Osteocyte (in vitro differentiated cells): ENCODE results near the gene JSRP1. TPM values are rescaled to one million over a fixed set of nuclear protein-coding genes. Genes with fewer than 3 reads are reported as not detected.

Experiments used
- DNase-seq: peaks from one replicate; pipeline ENCODE4 v3.0.0; 2021; ENCODE audit warnings: mixed read lengths; ENCODE audit not compliant: unreplicated experiment; ENCODE audit errors: extremely low spot score
- H3K27ac Mint-ChIP-seq: one replicate; pipeline ENCODE4 v1.8.0; 2021; ENCODE audit warnings: mild to moderate bottlenecking, mixed read lengths; ENCODE audit not compliant: unreplicated experiment
- H3K27me3 Mint-ChIP-seq: one replicate; pipeline ENCODE4 v1.8.0; 2021; ENCODE audit warnings: mixed read lengths; ENCODE audit not compliant: unreplicated experiment
- H3K36me3 Mint-ChIP-seq: one replicate; pipeline ENCODE4 v1.8.0; 2021; ENCODE audit warnings: mixed read lengths; ENCODE audit not compliant: unreplicated experiment
- H3K4me1 Mint-ChIP-seq: one replicate; pipeline ENCODE4 v1.8.0; 2021; ENCODE audit warnings: mixed read lengths; ENCODE audit not compliant: unreplicated experiment
- H3K4me3 Mint-ChIP-seq: one replicate; pipeline ENCODE4 v1.8.0; 2021; ENCODE audit warnings: mild to moderate bottlenecking, moderate library complexity, mixed read lengths; ENCODE audit not compliant: unreplicated experiment
- H3K9me3 Mint-ChIP-seq: one replicate; pipeline ENCODE4 v1.8.0; 2021; ENCODE audit warnings: mixed read lengths; ENCODE audit not compliant: unreplicated experiment
- total RNA-seq: library from RNA; stranded (reverse); gene quantifications from 2 replicates; pipeline ENCODE4 v1.2.1, GENCODE V29; 2021
- TF ChIP-seq, protein P1 (sequence below): fragments of 200-600 bp; sonication (generic); IDR thresholded peaks from 2 replicates; pipeline ENCODE4 v1.5.0; 2021; ENCODE audit warnings: antibody characterized with exemption, mild to moderate bottlenecking, moderate library complexity

The JSRP1 gene
- total RNA-seq, 1 donor from 2014 or later: not detected

DNA sequence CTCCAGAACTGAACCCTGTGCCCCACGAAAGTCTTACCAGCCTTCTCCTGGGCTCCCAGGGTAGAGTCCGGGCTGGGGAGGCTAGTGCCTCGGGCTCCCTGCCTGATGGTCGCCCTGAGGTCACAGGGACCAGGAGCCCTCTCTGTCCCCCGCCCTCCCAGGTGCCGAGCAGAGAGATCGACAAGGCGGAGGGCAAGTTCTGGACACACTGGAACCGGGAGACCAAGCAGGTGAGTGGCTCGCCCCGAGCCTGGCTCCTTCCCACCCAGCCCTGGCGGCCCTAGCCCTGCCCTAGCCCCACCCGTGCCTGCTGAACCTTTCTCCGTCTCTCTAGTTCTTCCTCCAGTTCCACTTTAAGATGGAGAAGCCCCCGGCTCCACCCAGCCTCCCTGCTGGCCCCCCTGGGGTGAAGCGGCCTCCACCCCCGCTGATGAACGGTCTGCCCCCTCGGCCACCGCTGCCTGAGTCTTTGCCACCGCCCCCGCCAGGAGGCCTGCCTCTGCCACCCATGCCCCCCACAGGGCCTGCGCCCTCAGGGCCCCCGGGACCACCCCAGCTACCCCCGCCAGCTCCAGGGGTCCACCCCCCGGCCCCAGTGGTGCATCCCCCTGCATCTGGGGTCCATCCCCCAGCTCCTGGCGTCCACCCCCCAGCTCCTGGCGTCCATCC is 8.7 kb downstream of the JSRP1 start:
- H3K27me3 Mint-ChIP-seq: no peaks in the 10 kb centered on the region
- H3K9me3 Mint-ChIP-seq: no peaks in the 10 kb centered on the region
- peaks cover 10% of the 10 kb centered on the region for H3K36me3 Mint-ChIP-seq
- DNase-seq: no peak
- H3K4me1 Mint-ChIP-seq: peaks cover 6% of the 10 kb centered on the region
- TF ChIP-seq, protein P1, sequence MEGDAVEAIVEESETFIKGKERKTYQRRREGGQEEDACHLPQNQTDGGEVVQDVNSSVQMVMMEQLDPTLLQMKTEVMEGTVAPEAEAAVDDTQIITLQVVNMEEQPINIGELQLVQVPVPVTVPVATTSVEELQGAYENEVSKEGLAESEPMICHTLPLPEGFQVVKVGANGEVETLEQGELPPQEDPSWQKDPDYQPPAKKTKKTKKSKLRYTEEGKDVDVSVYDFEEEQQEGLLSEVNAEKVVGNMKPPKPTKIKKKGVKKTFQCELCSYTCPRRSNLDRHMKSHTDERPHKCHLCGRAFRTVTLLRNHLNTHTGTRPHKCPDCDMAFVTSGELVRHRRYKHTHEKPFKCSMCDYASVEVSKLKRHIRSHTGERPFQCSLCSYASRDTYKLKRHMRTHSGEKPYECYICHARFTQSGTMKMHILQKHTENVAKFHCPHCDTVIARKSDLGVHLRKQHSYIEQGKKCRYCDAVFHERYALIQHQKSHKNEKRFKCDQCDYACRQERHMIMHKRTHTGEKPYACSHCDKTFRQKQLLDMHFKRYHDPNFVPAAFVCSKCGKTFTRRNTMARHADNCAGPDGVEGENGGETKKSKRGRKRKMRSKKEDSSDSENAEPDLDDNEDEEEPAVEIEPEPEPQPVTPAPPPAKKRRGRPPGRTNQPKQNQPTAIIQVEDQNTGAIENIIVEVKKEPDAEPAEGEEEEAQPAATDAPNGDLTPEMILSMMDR: no peak
- no peak overlapping the region for H3K4me3 Mint-ChIP-seq
- no peak overlapping the region for H3K27ac Mint-ChIP-seq

DNA sequence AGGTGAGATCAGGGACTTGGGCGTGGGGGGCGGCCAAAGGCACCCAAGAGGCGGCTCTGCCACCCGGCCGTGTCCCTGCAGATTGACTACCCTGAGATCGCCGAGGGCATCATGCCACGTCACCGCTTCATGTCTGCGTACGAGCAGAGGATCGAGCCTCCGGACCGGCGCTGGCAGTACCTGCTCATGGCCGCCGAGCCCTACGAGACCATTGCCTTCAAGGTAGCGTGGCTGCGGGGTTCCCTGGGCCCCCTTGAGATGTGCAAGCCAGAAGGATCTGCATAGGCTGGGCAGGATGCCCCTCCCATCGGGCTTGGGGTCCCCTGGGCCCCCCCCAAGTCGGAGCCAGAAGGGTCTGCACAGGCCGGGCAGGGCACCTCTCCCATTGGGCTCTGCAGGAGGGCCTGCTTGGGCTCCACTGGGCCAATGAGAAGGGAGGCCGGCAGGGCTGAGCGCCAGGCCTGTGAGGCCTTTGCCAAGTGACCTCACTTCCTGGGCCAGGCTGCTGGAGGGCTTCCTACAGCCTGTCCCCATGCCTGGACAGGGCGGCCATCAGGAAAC is 9.3 kb downstream of the JSRP1 start:
- DNase-seq: no peak
- Mint-ChIP-seq H3K27me3 (no peaks in the 10 kb centered on the region), H3K27ac (no peak overlapping the region), H3K9me3 (no peaks in the 10 kb centered on the region), H3K36me3 (peaks cover 10% of the 10 kb centered on the region), H3K4me1 (peaks cover 9% of the 10 kb centered on the region), H3K4me3 (no peak overlapping the region)
- TF ChIP-seq, protein P1: no peak

DNA sequence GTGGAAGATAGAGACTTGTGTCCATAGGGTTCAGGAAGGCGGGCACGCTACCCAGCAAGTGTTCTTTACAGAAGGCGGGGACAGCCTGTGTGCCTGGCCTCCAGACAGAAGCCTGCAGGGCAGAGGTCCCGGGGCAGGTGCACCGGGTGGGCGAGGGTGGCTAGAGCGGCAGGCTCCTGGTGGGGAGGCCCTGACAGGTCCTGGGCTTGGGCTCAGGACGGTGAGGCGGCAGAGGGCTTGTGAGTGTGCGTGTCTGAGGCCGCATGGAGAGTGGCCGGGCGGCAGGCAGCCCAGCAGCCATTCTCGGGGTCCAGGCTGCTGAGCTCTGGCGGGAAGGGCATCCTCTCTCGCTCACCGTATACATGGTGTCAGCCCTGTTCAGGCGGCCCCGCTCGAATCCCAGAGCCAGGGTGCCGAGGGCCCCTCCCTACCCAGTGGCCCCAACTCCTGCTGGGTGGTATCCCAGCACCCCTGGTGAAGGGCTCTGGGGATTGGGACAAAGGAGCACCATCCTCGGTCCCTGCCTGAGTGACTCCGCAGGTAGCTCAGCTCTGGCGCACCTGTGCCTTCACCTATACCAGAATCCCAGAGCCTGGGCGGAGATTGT is 10.1 kb downstream of the JSRP1 start:
- Mint-ChIP-seq H3K36me3 (peaks cover 10% of the 10 kb centered on the region), H3K9me3 (no peaks in the 10 kb centered on the region), H3K27ac (no peak overlapping the region), H3K27me3 (no peaks in the 10 kb centered on the region), H3K4me1 (peaks cover 16% of the 10 kb centered on the region), H3K4me3 (no peak overlapping the region)
- DNase-seq: no peak
- TF ChIP-seq, protein P1: no peak

DNA sequence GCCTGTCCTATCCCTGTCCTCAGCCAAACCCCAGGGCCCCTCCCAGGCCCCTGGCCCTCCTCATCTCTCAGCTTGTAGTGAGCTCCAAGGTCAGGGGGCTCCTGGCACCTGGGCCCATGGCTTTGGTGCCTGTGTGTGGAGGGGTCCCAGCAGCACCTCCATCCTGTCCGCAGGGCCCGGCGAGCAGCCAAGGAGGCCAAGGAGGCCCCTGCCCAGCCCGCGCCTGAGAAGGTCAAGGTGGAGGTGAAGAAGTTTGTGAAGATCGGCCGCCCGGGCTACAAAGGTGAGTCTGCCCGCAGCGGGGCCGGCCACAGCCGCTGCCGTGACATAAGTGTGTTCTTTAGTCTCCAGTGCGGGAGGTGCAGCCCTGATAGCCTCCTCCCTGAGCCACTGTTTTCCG is 10.9 kb downstream of the JSRP1 start:
- Mint-ChIP-seq H3K4me3 (no peak overlapping the region), H3K27me3 (no peaks in the 10 kb centered on the region)
- no peak for DNase-seq

DNA sequence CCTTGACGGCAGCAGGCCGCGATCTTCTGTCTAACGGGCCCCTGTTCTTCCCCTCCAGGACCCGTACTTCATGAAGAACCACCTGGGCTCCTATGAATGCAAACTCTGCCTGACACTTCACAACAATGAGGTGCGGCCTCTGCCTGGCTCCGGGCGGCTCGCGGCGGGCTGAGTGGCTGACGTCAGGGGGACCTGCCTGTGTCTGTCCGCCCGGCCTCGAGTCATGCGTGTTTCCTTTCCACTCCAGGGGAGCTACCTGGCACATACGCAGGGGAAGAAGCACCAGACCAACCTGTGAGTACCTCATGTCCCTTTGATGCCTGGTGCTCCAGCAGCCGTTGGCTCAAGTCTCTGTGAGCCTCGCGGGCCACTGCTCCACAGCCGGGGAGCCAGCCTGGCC is 11.7 kb downstream of the JSRP1 start:
- TF ChIP-seq, protein P1: no peak
- Mint-ChIP-seq H3K36me3 (peaks cover 11% of the 10 kb centered on the region), H3K4me3 (no peak overlapping the region), H3K9me3 (no peaks in the 10 kb centered on the region), H3K27me3 (no peaks in the 10 kb centered on the region), H3K27ac (no peak overlapping the region), H3K4me1 (peaks cover 31% of the 10 kb centered on the region)
- DNase-seq: no peak

More for the DNA sequence above, 10.9 kb downstream of the JSRP1 start:
- Mint-ChIP-seq H3K27ac (no peak overlapping the region), H3K4me1 (peaks cover 25% of the 10 kb centered on the region), H3K36me3 (peaks cover 10% of the 10 kb centered on the region), H3K9me3 (no peaks in the 10 kb centered on the region)
- TF ChIP-seq, protein P1: no peak
